ENCODE results near the gene CCDC134. TPM values are rescaled to one million over a fixed set of nuclear protein-coding genes. Genes with fewer than 3 reads are reported as not detected.
"Not testable (repeated sequence)": the region's sequence is repeated elsewhere in the genome, so short reads cannot be mapped to it uniquely, and the experiment has no call there.

The CCDC134 gene
- total RNA-seq, 1 experiment from 2014 or later: 16.7 TPM

DNA sequence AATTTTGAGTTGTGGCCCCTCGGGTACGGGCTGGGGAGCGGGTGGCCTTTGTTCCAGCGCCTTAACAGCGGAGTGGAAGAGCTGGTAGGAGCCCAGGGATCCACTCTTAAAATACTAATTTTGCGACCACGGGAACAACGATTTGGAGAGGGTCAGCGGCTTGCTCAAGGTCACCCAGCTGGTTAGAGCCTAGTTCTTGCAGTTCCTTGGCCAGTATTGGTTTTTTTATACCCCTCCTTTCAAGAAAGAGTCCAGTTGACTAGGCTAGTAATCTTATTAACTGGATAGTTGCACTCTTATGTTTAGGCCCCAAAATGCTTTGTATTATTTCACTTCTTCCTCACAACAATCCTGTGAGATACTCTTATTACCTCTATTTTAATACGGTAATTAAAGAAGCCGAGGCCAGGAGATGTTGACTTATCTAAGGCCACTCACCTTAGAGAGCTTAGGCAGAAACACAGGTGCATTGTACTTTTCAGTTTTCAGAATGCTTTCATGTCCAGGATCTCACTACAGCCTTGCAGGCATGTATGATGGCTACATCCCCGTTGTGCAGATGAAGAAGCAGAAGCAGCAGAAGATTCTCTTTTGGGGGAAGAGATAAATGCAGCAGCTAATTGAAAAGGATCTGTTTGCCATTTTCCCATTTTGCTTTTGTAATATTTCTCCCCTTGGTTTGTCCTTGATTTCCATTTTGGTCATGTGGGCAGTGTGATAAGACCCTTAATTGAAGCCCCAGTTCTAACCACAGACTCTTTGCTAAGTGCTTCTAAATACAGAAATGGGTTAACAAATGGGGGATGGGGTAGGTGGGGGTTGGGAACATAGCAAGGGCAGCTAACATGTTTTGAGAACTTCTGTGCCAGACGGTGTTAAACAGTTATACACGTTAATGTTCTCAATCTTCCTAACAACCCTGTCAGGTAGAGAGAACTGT, 33.8 kb downstream of the CCDC134 start:
- ATAC-seq: no peak

DNA sequence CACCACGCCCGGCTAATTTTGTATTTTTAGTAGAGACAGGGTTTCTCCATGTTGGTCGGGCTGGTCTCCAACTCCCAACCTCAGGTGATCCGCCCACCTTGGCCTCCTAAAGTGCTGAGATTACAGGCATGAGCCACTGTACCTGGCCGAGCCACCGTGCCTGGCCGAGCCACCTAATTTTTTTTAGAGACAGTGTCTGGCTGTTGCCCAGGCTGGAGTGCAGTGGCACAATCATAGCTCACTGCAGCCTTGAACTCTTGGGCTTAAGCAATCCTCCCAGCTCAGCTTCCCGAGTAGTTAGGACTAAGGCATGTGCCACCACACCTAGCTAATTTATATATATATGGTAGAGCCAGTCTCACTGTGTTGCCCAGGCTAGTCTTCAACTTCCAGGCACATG, 35.0 kb downstream of the CCDC134 start:
- peaks cover 17% of the 10 kb centered on the region for H3K4me1 ChIP-seq (ENCODE audit: control insufficient read depth, insufficient read depth, low read length)
- H3K9me3 ChIP-seq (ENCODE audit: control insufficient read depth, insufficient read depth, low read depth, low read length); DNase-seq (ENCODE audit: low read depth, low spot score); H3K4me3 ChIP-seq (ENCODE audit: low read depth in 2 of 2, low read length in 2 of 2); ATAC-seq; POLR2A ChIA-PET; H3K27ac ChIP-seq (ENCODE audit: low read length); CTCF ChIA-PET; H3K36me3 ChIP-seq (ENCODE audit: control insufficient read depth, insufficient read depth, low read length); H3K27me3 ChIP-seq (ENCODE audit: control insufficient read depth, insufficient read depth, low read length); BruUV-seq (replicated peaks); in situ Hi-C loops (cut with HindIII; ENCODE audit: low pct_unique_long_range_greater_than_20kb, low sequenced_read_pairs); intact Hi-C loops (cut with micrococcal nuclease; ENCODE audit: unreplicated experiment): not testable (repeated sequence)

More for the DNA sequence above, 33.8 kb downstream of the CCDC134 start:
- no peaks in the 10 kb centered on the region for H3K9me3 ChIP-seq (ENCODE audit: control insufficient read depth, insufficient read depth, low read depth, low read length)
- ChIA-PET CTCF (interaction anchor here (0.6 kb wide), 1 partner anchor 130 kb away, joined by 4 read pairs; no protein-coding TSS in a partner anchor), POLR2A (no interaction called here)
- in situ Hi-C loops (cut with HindIII; ENCODE audit: low pct_unique_long_range_greater_than_20kb, low sequenced_read_pairs) (no loop called here), intact Hi-C loops (cut with micrococcal nuclease; ENCODE audit: unreplicated experiment) (no loop called here)
- H3K36me3 ChIP-seq (ENCODE audit: control insufficient read depth, insufficient read depth, low read length): peaks cover 4% of the 10 kb centered on the region; the same call in 1 of the 2 replicates
- DNase-seq (ENCODE audit: low read depth, low spot score): no peak
- no peak for TF ChIP-seq TCF7L2 (IDR thresholded peaks at IDR 0.05; ENCODE audit: low read depth, low read length)
- BruUV-seq (replicated peaks): TSS peak; percentile 83
- H3K4me1 ChIP-seq (ENCODE audit: control insufficient read depth, insufficient read depth, low read length): peaks cover 17% of the 10 kb centered on the region
- peak overlapping the region; percentile 79 for H3K27ac ChIP-seq (ENCODE audit: low read length)
- H3K4me3 ChIP-seq (ENCODE audit: low read depth in 2 of 2, low read length in 2 of 2): peak overlapping the region; percentile 68 to 75
- no peaks in the 10 kb centered on the region for H3K27me3 ChIP-seq (ENCODE audit: control insufficient read depth, insufficient read depth, low read length)

DNA sequence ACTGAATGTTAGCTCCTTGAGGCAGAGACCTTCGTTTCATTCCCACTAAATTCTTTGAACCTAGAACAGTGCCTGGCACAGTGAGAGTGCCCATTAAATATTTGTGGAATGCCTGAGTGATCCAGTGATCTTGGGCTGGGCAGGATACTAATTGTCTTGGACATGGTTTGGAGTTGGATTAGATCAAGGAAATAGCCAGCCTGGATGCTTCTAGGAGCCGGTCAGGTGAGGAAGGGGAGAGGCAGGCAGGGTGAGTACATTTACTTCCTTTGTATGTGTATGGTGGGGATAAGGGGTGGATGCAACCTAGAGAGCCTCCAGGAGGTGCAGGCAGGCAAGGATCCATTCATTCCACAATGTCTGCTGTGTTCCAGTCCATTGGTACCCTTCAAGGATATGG, 36.1 kb downstream of the CCDC134 start:
- no peak for ATAC-seq
- peaks cover 14% of the 10 kb centered on the region for H3K4me1 ChIP-seq (ENCODE audit: control insufficient read depth, insufficient read depth, low read length)
- no peaks in the 10 kb centered on the region for H3K27me3 ChIP-seq (ENCODE audit: control insufficient read depth, insufficient read depth, low read length)
- H3K36me3 ChIP-seq (ENCODE audit: control insufficient read depth, insufficient read depth, low read length): peaks cover 4% of the 10 kb centered on the region; the same call in 1 of the 2 replicates
- no peak overlapping the region for H3K4me3 ChIP-seq (ENCODE audit: low read depth in 2 of 2, low read length in 2 of 2)
- H3K27ac ChIP-seq (ENCODE audit: low read length): no peak overlapping the region
- no TSS peak for BruUV-seq (replicated peaks)
- intact Hi-C loops (cut with micrococcal nuclease; ENCODE audit: unreplicated experiment): no loop called here
- ChIA-PET POLR2A (no interaction called here), CTCF (no interaction called here)
- TF ChIP-seq, protein P1, sequence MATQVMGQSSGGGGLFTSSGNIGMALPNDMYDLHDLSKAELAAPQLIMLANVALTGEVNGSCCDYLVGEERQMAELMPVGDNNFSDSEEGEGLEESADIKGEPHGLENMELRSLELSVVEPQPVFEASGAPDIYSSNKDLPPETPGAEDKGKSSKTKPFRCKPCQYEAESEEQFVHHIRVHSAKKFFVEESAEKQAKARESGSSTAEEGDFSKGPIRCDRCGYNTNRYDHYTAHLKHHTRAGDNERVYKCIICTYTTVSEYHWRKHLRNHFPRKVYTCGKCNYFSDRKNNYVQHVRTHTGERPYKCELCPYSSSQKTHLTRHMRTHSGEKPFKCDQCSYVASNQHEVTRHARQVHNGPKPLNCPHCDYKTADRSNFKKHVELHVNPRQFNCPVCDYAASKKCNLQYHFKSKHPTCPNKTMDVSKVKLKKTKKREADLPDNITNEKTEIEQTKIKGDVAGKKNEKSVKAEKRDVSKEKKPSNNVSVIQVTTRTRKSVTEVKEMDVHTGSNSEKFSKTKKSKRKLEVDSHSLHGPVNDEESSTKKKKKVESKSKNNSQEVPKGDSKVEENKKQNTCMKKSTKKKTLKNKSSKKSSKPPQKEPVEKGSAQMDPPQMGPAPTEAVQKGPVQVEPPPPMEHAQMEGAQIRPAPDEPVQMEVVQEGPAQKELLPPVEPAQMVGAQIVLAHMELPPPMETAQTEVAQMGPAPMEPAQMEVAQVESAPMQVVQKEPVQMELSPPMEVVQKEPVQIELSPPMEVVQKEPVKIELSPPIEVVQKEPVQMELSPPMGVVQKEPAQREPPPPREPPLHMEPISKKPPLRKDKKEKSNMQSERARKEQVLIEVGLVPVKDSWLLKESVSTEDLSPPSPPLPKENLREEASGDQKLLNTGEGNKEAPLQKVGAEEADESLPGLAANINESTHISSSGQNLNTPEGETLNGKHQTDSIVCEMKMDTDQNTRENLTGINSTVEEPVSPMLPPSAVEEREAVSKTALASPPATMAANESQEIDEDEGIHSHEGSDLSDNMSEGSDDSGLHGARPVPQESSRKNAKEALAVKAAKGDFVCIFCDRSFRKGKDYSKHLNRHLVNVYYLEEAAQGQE (IDR thresholded peaks at IDR 0.05; ENCODE audit: insufficient read depth in 1 of 2, low read depth in 2 of 2, low read length in 1 of 2): no peak
- TF ChIP-seq SIN3A (IDR thresholded peaks at IDR 0.05; ENCODE audit: borderline replicate concordance, insufficient read depth, low read depth, low read length): no peak
- TF ChIP-seq, protein P2, sequence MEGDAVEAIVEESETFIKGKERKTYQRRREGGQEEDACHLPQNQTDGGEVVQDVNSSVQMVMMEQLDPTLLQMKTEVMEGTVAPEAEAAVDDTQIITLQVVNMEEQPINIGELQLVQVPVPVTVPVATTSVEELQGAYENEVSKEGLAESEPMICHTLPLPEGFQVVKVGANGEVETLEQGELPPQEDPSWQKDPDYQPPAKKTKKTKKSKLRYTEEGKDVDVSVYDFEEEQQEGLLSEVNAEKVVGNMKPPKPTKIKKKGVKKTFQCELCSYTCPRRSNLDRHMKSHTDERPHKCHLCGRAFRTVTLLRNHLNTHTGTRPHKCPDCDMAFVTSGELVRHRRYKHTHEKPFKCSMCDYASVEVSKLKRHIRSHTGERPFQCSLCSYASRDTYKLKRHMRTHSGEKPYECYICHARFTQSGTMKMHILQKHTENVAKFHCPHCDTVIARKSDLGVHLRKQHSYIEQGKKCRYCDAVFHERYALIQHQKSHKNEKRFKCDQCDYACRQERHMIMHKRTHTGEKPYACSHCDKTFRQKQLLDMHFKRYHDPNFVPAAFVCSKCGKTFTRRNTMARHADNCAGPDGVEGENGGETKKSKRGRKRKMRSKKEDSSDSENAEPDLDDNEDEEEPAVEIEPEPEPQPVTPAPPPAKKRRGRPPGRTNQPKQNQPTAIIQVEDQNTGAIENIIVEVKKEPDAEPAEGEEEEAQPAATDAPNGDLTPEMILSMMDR (IDR thresholded peaks at IDR 0.05): no peak
- no peak for TF ChIP-seq POLR2AphosphoS5 (IDR thresholded peaks at IDR 0.05; ENCODE audit: low read depth, low read length)
- TF ChIP-seq TCF7L2 (IDR thresholded peaks at IDR 0.05; ENCODE audit: low read depth, low read length): no peak
- in situ Hi-C loops (cut with HindIII; ENCODE audit: low pct_unique_long_range_greater_than_20kb, low sequenced_read_pairs): no loop called here
- DNase-seq (ENCODE audit: low read depth, low spot score): no peak
- no peaks in the 10 kb centered on the region for H3K9me3 ChIP-seq (ENCODE audit: control insufficient read depth, insufficient read depth, low read depth, low read length)
